ENCODE data around the gene TMEM240. TPM values are rescaled to one million over a fixed set of nuclear protein-coding genes. Genes with fewer than 3 reads are reported as not detected.
"Not testable (repeated sequence)": the region's sequence is repeated elsewhere in the genome, so short reads cannot be mapped to it uniquely, and the experiment has no call there.

The TMEM240 gene
- total RNA-seq, 2 experiments from 2014 or later = 1.0 to 1.1 TPM

DNA sequence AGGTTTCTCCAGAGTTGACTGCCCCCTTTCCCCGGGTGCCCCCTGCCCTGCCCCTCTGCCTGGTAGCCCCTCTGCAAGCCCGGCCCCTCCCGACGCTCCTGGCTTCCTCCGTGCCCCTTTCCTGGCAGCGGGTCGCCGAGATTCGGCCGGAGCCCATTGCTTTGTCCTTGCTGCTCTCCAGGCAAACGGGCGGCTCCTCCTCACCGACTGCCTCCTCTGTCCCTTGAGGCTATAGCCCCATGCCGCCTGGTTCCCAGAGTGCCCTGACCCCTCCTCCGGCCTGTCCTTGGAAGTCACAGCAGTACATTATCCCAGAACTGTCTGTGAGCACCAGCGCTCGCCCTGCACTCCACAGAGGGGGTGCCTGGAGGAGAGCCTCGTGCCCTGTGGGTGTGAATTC is 26.7 kb downstream of the TMEM240 start:
- CTCF ChIA-PET; DNase-seq; H3K27me3 Mint-ChIP-seq (ENCODE audit: low read depth); ATAC-seq; H3K9me3 Mint-ChIP-seq (ENCODE audit: insufficient read depth); POLR2A ChIA-PET: not testable (repeated sequence)
- Mint-ChIP-seq H3K27ac (peak overlapping the region; percentile 55), H3K4me3 (peak overlapping the region; percentile 69), H3K4me1 (ENCODE audit: low read depth) (peaks cover 12% of the 10 kb centered on the region), H3K36me3 (ENCODE audit: low read depth) (peaks cover 15% of the 10 kb centered on the region)

DNA sequence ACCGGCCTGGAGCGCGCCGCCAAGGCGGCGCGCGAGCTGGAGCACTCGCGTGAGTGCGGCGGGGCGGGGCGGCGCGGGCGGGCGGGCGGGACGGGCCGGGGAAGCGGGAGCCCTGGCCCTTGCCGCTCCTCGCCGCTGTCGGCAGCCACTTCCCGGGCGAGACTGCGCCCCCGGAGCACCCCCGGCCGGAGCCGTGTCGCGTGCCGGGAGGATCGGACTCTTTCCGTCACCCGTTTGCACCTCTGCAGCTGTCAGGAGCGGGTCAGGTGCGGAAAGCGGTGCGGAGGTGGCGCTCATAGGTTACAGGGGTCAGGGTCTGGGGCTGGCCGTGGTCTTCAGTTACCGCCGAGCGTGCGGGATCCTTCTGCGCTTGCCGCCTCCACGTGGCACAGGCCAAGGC is 28.0 kb downstream of the TMEM240 start:
- CTCF ChIA-PET; POLR2A ChIA-PET; H3K27me3 Mint-ChIP-seq (ENCODE audit: low read depth); H3K9me3 Mint-ChIP-seq (ENCODE audit: insufficient read depth); H3K36me3 Mint-ChIP-seq (ENCODE audit: low read depth): not testable (repeated sequence)
- ATAC-seq = peak; percentile 35
- DNase-seq = peak; percentile 37
- H3K4me1 Mint-ChIP-seq (ENCODE audit: low read depth) = peaks cover 14% of the 10 kb centered on the region
- peak overlapping the region; percentile 76 for H3K4me3 Mint-ChIP-seq
- peak overlapping the region; percentile 60 for H3K27ac Mint-ChIP-seq

DNA sequence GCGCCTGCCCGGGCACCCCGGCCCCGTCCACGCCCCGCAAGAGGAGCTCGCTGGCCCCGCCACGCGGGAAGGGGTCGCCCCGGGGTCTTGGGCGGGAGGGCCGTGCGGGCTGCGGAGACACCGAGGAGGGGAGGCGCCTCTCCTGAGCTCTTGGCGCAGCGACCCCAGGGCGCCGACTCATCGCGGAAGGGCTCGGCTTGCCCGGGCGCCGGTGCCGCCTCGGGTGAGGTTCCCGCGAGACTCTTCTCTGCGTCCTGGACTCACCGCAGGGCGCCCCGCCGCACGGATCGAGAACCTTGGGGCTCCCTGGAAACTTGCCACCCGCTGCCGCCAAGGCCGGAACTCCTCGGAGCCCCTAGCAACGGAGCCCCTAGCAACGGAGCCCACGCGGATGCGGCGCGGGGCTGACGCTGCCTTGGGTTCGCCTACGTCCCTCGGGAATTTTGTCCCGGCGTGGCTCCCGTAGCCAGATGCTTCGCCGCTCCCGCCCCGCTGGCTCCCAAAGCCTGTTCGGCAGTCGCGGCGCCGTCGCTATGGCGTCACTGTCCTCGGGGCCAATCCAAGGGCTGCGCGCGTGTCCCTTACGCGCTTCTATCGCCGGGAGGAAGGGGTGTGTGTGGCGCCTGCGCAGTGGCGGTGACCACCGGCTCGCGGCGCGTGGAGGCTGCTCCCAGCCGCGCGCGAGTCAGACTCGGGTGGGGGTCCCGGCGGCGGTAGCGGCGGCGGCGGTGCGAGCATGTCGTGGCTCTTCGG is 28.7 kb downstream of the TMEM240 start, which contains the start of gene ATAD3A:
Gene ATAD3A, plus strand, starts transcription at position 630 of the 753 bp plus-strand sequence. Its CDS starts 107 bp downstream, at position 737.
- Mint-ChIP-seq H3K27ac (peak within 1 kb of the TSS; percentile 91), H3K27me3 (ENCODE audit: low read depth) (no peaks in the 10 kb centered on the region), H3K9me3 (ENCODE audit: insufficient read depth) (no peaks in the 10 kb centered on the region), H3K4me1 (ENCODE audit: low read depth) (peaks cover 17% of the 10 kb centered on the region), H3K36me3 (ENCODE audit: low read depth) (peaks cover 6% of the 10 kb centered on the region), H3K4me3 (peak within 1 kb of the TSS; percentile 79)
- CTCF ChIA-PET = no interaction called here
- DNase-seq (peak; percentile 97), ATAC-seq (peak; percentile 92)
- POLR2A ChIA-PET = interaction anchor here (0.5 kb wide), 1 partner anchor 104 kb away, joined by 3 read pairs; the partner anchor contains the start of gene MRPL20

DNA sequence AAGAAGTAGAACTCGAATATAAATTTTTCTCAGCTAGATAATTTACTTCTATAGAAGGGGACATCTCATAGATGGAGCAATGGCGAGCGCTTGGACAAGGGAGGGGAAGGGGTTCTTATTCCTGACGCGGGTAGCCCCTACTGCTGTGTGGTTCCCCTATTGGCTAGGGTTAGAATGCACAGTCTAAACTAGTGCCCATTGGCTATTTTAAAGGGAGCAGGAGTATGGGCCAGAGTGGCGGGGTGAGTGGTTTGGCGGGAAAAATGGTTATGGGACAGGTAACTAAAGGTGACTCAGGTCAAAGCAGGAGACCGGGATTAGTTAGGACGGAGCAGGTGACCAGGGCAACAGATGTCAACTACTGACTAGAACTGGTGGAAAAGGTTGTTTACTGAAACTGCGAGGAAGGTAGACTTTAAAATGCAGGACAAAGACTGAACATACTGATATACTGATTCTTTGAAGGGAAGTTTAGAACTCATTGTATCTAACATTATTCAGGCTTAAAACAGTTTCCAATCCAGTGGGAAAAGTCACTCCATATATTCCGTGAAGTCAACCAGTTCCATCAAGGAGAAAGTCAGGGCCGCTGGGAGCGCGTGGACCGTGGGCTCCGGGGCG is 29.4 kb downstream of the TMEM240 start:
- POLR2A ChIA-PET = interaction anchor here (0.5 kb wide), 1 partner anchor 103 kb away, joined by 3 read pairs; the partner anchor contains the start of gene MRPL20
- ATAC-seq (no peak), DNase-seq (peak; percentile 36)
- peak overlapping the region; percentile 91 for H3K27ac Mint-ChIP-seq
- H3K4me1 Mint-ChIP-seq (ENCODE audit: low read depth) = peaks cover 18% of the 10 kb centered on the region
- CTCF ChIA-PET = no interaction called here
- peaks cover 6% of the 10 kb centered on the region for H3K36me3 Mint-ChIP-seq (ENCODE audit: low read depth)
- H3K27me3 Mint-ChIP-seq (ENCODE audit: low read depth) = no peaks in the 10 kb centered on the region
- H3K9me3 Mint-ChIP-seq (ENCODE audit: insufficient read depth) = no peaks in the 10 kb centered on the region
- H3K4me3 Mint-ChIP-seq = peak overlapping the region; percentile 79

DNA sequence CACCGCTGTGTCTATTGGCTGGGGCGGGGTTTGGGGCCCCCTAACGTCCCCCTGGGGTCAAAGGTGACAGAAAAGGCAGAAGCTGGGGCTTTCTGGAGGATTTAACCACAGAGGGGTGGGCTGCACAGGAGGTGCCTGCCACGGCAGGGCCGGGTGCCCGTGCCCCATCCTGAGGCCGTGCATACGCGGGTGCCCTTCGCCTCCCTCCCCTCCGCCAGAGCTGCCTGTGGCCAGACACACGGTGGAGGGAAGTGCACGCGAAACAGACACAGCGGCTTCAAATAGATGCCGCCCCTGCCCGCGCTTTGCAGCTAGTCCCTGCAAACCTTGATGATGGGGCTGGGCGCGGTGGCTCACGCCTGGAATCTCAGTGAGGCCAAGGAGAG is 31.0 kb downstream of the TMEM240 start:
- ATAC-seq; H3K4me3 Mint-ChIP-seq; H3K27me3 Mint-ChIP-seq (ENCODE audit: low read depth); DNase-seq; H3K36me3 Mint-ChIP-seq (ENCODE audit: low read depth); H3K9me3 Mint-ChIP-seq (ENCODE audit: insufficient read depth); POLR2A ChIA-PET; CTCF ChIA-PET; H3K27ac Mint-ChIP-seq: not testable (repeated sequence)
- peaks cover 30% of the 10 kb centered on the region for H3K4me1 Mint-ChIP-seq (ENCODE audit: low read depth)

DNA sequence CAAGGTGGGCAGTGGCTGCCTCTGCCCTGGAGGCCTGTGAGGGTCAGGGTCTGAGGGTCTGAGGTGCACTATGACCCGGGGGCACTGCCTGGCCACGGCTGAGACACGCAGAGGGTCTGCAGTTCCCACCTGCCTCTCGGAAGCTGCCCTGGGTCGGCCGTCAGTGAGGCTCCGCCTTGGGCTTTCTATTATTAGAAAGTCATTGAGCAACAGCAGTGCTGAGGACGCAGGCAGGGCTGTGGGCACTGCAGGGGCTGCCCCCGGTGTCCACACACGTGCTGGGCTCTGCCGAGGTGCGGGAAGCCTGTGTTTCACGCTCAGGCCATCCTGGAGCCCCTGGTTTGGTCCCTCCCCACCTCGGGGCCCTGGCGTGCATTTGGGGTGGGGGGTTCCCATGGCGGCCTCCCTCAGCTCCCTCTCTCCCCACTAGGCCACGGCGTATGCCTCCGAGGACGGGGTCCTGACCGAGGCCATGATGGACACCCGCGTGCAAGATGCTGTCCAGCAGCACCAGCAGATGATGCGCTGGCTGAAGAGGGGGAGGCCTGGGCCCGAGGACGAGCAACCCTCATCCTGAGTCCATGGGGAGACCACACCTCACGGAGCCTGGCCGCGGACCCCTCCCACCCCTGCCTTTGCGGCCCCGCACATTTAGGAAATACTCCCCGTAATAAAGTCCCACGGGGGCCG is 31.5 kb downstream of the TMEM240 start:
- POLR2A ChIA-PET = not testable (repeated sequence)

DNA sequence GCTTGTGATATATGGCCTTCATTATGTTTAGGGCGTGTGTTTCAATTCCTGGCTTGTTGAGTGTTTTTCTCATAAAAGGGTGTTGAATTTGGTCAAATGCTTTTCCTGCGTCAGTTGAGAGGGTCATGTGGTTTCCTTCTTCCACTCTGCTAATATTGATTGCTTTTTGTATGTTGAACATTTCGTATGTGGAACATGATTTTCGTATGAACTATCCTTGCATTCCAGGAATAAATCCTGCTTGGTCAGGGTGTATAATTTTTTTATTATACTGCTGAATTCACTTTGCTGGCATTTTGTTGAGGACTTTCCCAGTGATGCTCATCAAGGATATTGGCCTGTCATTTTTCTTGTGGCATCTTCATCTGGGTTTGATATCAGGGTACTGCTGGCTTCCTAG is 33.1 kb downstream of the TMEM240 start:
- DNase-seq (no peak), ATAC-seq (no peak)
- Mint-ChIP-seq H3K36me3 (ENCODE audit: low read depth) (no peaks in the 10 kb centered on the region), H3K4me3 (no peak overlapping the region), H3K4me1 (ENCODE audit: low read depth) (peaks cover 24% of the 10 kb centered on the region), H3K27me3 (ENCODE audit: low read depth) (no peaks in the 10 kb centered on the region), H3K9me3 (ENCODE audit: insufficient read depth) (no peaks in the 10 kb centered on the region), H3K27ac (no peak overlapping the region)
- ChIA-PET CTCF (no interaction called here), POLR2A (no interaction called here)

More for the DNA sequence above, 31.5 kb downstream of the TMEM240 start:
- H3K4me3 Mint-ChIP-seq; H3K9me3 Mint-ChIP-seq (ENCODE audit: insufficient read depth); DNase-seq; H3K27ac Mint-ChIP-seq; CTCF ChIA-PET; ATAC-seq; H3K27me3 Mint-ChIP-seq (ENCODE audit: low read depth); H3K36me3 Mint-ChIP-seq (ENCODE audit: low read depth): not testable (repeated sequence)
- H3K4me1 Mint-ChIP-seq (ENCODE audit: low read depth) = peaks cover 28% of the 10 kb centered on the region

DNA sequence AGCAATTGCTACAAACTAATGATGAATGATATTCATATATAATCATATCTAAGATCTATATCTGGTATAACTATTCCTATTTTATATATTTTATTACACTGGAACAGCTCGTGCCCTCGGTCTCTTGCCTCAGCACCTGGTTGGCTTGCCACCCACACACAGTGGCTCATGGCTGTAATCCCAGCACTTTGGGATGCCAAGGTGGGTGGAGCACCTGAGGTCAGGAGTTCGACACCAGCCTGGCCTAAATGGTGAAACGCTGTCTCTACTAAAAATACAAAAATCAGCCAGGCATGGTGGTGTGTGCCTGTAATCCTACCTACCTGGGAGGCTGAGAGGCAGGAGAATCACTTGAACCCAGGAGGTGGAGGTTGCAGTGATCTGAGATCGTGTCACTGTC is 34.6 kb downstream of the TMEM240 start:
- H3K36me3 Mint-ChIP-seq (ENCODE audit: low read depth); H3K27me3 Mint-ChIP-seq (ENCODE audit: low read depth); H3K27ac Mint-ChIP-seq; H3K4me3 Mint-ChIP-seq; DNase-seq; H3K9me3 Mint-ChIP-seq (ENCODE audit: insufficient read depth); ATAC-seq: not testable (repeated sequence)
- POLR2A ChIA-PET = interaction anchor here (1.6 kb wide), 1 partner anchor 98 kb away, joined by 4 read pairs; the partner anchor contains the start of gene MRPL20
- CTCF ChIA-PET = interaction anchor here (1.4 to 2.0 kb wide), 2 partner anchors 106 to 492 kb away, joined by 4 to 13 read pairs; partner anchors contain the start of genes CCNL2 and ISG15
- H3K4me1 Mint-ChIP-seq (ENCODE audit: low read depth) = peaks cover 20% of the 10 kb centered on the region

DNA sequence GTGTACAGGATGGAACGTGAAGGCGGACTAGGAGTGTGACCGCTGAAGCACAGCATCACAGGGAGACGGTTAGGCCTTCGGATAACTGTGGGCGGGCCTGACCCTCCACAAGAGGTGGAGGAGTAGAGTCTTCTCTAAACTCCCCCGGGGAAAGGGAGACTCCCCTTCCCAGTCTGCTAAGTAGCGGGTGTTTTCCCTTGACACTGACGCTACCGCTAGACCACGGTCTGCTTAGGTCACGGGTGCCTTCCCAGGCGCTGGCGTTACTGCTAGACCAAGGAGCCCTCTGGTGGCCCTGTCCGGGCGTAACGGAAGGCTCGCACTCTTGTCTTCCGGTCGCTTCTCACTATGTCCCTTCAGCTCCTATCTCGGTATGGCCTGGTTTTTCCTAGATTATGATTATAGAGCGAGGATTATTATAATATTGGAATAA is 35.0 kb downstream of the TMEM240 start:
- not testable (repeated sequence) for H3K36me3 Mint-ChIP-seq (ENCODE audit: low read depth); H3K27me3 Mint-ChIP-seq (ENCODE audit: low read depth); H3K9me3 Mint-ChIP-seq (ENCODE audit: insufficient read depth)
- H3K27ac Mint-ChIP-seq = peak overlapping the region; percentile 88
- CTCF ChIA-PET = interaction anchor here (1.2 to 2.0 kb wide), 10 partner anchors 31 to 492 kb away, joined by 3 to 13 read pairs (median 6); partner anchors contain the start of genes CCNL2 and ISG15
- H3K4me1 Mint-ChIP-seq (ENCODE audit: low read depth) = peaks cover 18% of the 10 kb centered on the region
- peak; percentile 34 for DNase-seq
- ATAC-seq = peak; percentile 43
- H3K4me3 Mint-ChIP-seq = peak overlapping the region; percentile 50
- POLR2A ChIA-PET = interaction anchor here (1.6 kb wide), 1 partner anchor 98 kb away, joined by 4 read pairs; the partner anchor contains the start of gene MRPL20

DNA sequence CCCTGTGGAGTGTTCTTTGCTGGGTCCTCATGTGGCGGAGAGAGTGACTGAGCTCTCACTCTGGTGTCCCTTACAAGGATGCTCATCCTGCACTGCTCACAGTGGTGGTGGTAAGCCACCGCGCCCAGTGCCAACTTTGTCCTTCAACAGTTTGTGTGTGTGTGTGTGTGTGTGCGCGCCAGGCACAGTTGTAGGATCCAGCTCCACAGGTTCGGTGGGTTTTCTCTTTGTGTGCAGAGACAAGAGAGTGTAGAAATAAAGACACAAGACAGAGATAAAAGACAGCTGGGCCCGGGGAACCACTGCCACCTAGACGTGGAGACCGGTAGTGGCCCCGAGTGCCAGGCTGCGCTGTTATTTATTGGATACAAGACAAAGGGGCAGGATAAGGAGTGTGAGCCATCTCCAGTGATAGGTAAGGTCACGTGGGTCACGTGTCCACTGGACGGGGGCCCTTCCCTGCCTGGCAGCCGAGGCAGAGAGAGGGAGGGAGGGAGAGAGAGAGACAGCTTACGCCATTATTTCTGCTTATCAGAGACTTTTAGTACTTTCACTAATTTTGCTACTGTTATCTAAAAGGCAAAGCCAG is 35.6 kb downstream of the TMEM240 start:
- Mint-ChIP-seq H3K27ac (peak overlapping the region; percentile 88), H3K4me1 (ENCODE audit: low read depth) (peaks cover 18% of the 10 kb centered on the region), H3K4me3 (peak overlapping the region; percentile 50)
- ChIA-PET CTCF (interaction anchor here (0.7 to 2.0 kb wide), 14 partner anchors 10 to 491 kb away, joined by 3 to 13 read pairs (median 5); partner anchors contain the start of genes CCNL2 and ISG15), POLR2A (interaction anchor here (1.6 kb wide), 1 partner anchor 97 kb away, joined by 4 read pairs; the partner anchor contains the start of gene MRPL20)
- not testable (repeated sequence) for H3K36me3 Mint-ChIP-seq (ENCODE audit: low read depth); H3K27me3 Mint-ChIP-seq (ENCODE audit: low read depth); H3K9me3 Mint-ChIP-seq (ENCODE audit: insufficient read depth)
- ATAC-seq (peak; percentile 82), DNase-seq (peak; percentile 85)

DNA sequence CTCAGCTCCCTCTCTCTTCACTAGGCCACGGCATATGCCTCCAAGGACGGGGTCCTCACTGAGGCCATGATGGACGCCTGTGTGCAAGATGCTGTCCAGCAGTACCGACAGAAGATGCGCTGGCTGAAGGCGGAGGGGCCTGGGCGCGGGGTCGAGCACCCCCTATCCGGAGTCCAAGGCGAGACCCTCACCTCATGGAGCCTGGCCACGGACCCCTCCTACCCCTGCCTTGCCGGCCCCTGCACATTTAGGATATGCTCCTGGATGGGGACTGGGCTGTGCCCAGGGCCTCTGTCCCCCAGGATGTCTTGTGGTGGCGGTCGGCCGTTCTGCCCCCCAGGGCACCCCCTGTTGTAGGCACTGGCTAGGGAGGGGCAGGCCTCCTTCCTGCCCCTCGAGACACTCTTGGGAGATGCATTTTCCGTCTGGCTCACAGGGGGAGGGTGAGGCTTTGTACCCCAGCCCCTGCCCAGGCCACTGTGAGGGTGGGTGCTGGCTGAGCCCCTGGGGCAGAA is 44.9 kb downstream of the TMEM240 start:
- ATAC-seq; H3K4me1 Mint-ChIP-seq (ENCODE audit: low read depth); H3K9me3 Mint-ChIP-seq (ENCODE audit: insufficient read depth); H3K27me3 Mint-ChIP-seq (ENCODE audit: low read depth); POLR2A ChIA-PET; CTCF ChIA-PET; H3K4me3 Mint-ChIP-seq; DNase-seq; H3K27ac Mint-ChIP-seq: not testable (repeated sequence)
- H3K36me3 Mint-ChIP-seq (ENCODE audit: low read depth) = peaks cover 36% of the 10 kb centered on the region

Measured in activated CD8-positive, alpha-beta T cell treated with anti-CD3 and anti-CD28 coated beads, Interleukin-2, amount 10 ng/mL, durations not matched to agents 7 days and 5 days (primary cell).